Gastroesophageal sphincter (tissue), 3 donors: ENCODE results near the gene PRAC2.

Experiments
- EP300 ChIP-seq: sonication (generic); formaldehyde crosslinking; IDR thresholded peaks from one replicate; pipeline ENCODE4 v1.6.1; 2017; ENCODE audit warnings: antibody characterized with exemption, mild to moderate bottlenecking
- POLR2A ChIP-seq, 2 donors: fragments of 450-650 bp; IDR thresholded peaks; one replicate each; pipeline ENCODE4 v1.6.1; 2017; ENCODE audit warnings: antibody characterized with exemption in 2 of 2, mild to moderate bottlenecking in 2 of 2, moderate library complexity in 1 of 2
- POLR2AphosphoS5 ChIP-seq: sonication (generic); formaldehyde crosslinking; IDR thresholded peaks from one replicate; pipeline ENCODE4 v1.6.1; 2017; ENCODE audit warnings: antibody characterized with exemption
- TF ChIP-seq, protein P1 (sequence below), 4 experiments: fragments of 200-600 bp in 2 of 4; fragments of 450-650 bp in 2 of 4; sonication (generic) in 1 of 4; IDR thresholded peaks; one replicate each; pipeline ENCODE4 v1.5.1; 2017 to 2019; ENCODE audit warnings: antibody characterized with exemption in 4 of 4, mild to moderate bottlenecking in 2 of 4, moderate library complexity in 2 of 4

DNA sequence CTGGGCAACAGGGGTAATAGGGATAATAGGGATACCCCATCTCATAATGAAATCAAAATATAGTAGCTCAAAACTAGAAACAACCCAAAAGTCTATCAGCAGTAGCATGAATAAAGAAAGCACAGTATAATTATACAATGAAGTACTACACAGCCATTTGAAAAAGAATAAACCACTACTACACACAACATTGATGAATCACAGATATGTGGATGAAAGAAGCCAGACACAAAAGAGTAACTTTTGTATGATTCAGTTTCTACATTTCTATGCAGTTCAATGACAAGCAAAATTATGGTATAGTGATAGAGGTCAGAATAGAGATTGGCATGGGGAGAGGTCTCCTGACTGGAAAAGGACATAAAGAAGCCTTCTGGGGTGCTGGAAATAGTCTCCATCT is 8.4 kb downstream of the PRAC2 start:
- TF ChIP-seq, protein P1, sequence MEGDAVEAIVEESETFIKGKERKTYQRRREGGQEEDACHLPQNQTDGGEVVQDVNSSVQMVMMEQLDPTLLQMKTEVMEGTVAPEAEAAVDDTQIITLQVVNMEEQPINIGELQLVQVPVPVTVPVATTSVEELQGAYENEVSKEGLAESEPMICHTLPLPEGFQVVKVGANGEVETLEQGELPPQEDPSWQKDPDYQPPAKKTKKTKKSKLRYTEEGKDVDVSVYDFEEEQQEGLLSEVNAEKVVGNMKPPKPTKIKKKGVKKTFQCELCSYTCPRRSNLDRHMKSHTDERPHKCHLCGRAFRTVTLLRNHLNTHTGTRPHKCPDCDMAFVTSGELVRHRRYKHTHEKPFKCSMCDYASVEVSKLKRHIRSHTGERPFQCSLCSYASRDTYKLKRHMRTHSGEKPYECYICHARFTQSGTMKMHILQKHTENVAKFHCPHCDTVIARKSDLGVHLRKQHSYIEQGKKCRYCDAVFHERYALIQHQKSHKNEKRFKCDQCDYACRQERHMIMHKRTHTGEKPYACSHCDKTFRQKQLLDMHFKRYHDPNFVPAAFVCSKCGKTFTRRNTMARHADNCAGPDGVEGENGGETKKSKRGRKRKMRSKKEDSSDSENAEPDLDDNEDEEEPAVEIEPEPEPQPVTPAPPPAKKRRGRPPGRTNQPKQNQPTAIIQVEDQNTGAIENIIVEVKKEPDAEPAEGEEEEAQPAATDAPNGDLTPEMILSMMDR (IDR thresholded peaks at IDR 0.05): no peak
- TF ChIP-seq POLR2A (IDR thresholded peaks at IDR 0.05) (no peak), POLR2AphosphoS5 (no peak), EP300 (no peak)
